Middle frontal gyrus (tissue), 1 donor: ENCODE results near the gene TMPRSS6.

Experiments used
- DNase-seq: peaks from one replicate; pipeline ENCODE4 v3.0.0-alpha.2; 2015; ENCODE audit warnings: low spot score; ENCODE audit errors: extremely low spot score

Gene TMPRSS6

DNA sequence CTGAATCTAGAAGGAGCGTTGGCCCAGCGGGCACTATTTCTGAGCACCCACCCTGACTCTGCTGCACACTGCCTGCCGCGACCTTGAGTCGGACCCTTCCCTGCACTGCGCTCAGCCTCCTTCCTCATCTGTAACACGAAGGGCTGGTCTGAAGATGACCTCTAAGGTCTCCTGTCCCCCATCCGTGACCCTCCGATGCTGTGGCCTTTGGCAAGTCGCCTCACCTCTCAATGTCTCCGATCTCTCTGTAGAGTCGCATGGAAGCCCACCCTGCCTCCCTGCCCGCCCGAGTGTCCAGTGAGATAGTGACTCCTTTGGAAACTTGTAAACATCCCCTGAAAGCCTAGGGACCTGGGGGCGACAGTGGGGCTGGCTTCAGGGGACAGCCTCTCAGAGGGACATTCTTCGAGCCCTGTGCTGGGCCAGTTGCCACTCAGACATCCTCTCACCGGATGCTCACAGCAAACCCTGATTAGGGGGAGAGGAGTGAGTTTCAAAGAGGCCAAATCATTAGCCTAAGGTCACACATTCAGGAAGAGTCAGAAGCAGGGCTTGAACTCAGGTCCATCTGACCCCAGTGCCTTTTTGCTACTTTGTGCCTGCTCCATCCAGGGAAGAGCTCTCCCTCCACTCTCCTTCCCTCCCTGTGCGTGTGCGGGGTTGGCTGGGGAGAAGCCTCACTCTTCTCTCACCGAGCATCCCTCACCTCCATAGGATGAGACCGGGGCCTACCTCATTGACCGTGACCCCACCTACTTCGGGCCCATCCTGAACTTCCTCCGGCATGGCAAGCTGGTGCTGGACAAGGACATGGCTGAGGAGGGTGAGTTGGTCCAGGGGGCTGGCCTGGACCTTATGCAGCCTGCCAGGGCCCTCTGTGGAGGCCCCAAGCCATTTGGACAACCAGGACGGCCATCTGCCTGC, 56.9 kb downstream of the TMPRSS6 start:
- no peak for DNase-seq

DNA sequence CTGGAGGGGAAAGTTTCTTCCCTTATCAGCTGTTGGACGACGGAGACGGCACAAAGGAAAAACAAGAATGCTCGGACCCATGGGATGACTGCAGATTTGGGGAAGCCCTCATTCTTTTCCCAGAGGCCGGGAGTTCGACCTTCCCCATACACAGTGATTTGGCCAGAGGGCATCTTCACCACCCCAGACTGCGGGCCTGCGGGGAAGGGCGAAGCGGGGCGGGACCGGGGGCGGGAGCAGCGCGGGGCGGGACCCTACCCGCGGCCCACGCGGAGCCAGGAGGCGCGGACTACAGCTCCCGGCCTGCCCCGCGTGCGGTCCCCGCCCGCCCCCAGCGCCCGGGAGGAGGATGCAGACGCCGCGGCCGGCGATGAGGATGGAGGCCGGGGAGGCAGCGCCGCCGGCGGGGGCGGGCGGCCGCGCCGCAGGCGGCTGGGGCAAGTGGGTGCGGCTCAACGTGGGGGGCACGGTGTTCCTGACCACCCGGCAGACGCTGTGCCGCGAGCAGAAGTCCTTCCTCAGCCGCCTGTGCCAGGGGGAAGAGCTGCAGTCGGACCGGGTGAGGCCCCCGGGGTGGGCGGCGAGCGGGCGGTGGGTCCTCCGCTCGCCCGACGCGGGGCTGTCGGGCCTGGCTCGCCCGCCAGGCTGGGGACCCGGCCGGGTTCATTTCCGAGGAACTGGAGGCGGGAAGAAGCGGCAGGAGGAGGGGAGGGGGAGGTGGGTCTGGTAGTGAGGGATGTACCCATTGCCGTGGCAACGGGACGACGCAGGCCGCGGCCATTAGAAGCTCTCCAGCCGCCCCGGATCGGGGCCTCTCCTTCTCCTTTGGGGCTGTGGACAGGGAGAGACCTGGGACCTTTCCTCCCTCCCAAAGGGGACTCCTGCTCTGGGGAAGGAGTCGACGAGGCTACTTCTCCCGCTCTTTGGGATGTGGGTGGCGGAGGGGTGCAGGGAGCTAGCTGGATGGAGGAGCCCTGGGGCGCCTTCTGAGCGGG, 57.8 kb downstream of the TMPRSS6 start, which contains the start of gene KCTD17:
Gene KCTD17, plus strand, starts transcription at position 352 of the 995 bp plus-strand sequence. Its CDS starts 19 bp downstream, at position 371.
- DNase-seq = peak; percentile 53

DNA sequence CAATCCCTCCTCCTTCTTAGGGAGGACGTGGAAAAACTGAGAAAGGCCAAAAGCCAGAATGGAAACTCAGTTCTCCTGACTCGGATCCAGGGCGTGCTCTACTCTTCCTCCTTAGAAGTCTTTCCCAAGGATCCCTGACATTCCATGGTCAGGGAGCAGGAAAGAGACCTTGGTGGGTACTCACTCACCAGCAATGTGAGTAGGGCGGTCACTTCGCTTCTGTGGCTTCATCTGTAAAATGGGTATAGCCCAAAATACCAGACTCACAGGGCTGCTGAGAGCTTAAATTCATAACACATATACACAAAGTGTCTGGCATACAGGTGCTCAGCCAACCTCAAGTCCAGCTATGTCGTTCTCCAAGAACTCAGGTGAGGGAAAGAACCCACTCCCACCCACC, 58.6 kb downstream of the TMPRSS6 start:
- DNase-seq = no peak

DNA sequence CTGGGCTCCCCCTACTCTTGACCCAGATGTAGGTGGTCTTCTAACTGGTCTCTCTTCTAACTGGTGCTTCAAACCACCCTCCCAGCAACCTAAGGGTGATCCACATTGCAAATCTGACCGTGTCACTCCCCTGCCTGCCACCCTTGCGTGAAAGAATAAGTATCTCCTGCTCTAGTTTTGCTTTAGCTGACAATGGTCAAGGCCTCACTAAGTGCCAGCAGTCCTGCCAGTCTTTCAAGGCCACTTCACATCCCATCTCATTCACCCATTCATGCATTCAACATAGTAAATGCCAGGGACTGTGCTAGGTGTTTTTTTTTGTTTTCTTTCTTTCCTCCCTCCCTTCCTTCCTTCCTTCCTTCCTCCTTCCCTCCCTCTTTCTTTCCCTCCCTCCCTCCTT, 60.3 kb downstream of the TMPRSS6 start:
- no peak for DNase-seq

DNA sequence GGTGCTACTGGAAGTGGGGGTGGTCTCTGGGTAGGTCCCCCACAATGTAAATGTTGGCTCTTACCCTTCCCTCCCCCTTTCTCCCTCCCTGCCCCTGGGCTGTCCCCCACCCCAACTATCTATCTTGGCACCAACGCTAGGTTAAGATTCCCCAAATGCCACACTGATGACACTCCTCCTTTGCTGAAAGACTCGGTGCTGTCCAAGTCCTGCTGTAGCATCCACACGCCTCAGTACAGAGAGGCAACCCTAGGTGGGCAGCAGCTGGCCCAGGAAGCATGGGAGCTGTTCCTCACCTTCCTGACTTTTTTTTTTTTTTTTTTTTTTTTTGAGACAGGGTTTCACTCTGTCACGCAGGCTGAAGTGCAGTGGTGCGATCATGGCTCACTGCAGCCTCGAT, 61.4 kb downstream of the TMPRSS6 start:
- DNase-seq = no peak

DNA sequence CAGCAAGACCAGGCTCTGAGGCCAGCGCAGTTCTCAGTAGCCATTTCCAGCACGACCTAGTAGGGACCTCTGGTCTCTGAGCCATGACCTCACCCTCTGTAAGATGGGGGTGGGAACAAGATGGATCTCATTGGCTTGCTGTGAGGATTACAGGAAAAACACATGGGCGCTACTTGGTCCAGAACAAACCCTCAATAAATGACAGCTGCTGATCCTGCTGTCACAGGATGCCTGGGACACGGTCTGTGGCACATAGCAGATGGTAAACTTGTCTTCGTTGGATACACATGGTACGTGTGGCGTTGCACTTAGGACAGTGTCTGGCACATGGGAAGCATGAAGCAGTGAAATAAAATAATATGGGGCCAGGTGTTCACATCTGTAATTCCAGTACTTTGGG, 62.5 kb downstream of the TMPRSS6 start:
- DNase-seq = no peak

DNA sequence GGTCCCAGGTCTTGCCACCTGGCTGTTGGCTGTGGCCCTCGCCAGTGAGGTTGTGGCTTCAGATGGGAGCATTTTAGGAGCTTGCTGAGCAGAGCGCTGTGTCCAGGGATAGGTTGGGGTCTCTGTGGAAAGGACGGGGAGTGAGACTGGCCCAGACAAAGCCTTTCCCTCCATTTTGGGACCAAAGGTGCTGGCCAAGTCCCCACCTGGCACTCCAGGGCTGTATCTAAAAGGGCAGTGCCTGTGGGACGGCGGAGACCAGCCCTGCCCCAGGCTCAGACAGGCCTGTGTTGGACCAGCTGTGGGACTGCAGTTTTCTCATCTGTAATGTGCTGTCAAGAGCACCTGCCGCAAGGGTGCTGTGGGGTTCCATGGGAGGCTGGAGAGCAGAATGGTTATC, 62.9 kb downstream of the TMPRSS6 start:
- no peak for DNase-seq

DNA sequence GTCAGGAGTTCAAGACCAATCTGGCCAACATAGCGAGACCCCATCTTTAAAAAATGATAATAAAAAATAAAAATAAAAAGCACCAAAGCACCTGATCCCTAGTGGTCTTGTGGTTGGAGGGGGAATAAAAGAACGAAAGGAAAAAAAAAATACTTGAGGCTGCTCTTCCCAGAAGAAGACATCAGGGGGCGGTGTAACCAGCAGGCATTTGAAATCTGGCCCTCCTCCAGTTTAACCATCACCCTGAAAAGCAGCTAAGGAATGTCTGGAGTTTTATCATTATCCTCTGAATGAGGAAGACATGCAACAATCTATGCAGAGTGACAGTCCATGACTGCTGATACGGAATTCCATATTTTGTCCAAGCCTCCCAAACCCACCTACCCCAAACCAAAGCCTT, 63.6 kb downstream of the TMPRSS6 start:
- no peak for DNase-seq

DNA sequence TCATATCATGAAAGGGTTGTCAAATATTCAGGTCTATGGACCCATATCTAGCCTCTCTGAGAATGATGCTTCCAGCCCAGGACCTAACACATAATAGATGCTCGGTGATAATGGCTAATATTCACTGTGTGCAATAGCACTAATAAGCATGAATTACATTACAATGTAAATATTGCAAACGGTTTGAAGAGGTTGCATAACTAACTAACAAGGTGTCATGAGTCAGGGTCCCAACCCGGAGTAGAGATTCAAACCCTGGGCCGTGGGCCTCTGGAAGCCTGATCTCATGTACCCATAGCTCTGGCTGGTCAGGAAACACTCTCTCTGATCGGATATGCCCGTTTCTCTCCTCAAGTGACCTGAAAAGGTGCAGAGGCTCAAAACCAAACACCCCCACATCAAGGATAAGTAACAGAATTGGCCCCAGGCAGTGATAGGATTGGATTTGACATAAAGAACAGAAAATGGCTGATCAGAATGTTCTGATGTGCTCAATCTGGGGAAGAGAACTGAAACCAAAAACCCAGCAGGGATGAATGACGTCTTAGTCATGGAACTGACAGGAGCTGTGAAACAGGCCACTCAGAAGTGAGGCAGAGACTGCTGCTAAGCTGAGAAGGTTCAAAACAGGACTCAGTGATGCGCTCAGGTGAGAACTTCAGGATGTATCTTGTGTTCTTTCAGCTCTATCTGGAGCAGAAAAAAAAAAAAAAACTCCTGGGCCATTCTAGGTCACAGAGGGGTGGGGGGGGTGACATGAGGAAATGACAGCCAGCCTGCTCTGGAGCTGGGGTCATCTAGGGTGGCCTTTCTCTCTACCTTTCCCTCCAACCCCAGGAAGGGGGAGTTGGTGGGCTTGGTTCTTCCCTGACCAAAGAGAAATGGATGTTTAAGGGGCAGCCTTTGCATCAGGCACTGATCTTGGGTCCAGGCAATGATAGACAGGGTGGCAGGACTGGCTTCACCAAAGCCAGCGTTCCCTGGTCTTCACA, 64.6 kb downstream of the TMPRSS6 start:
- DNase-seq = no peak

DNA sequence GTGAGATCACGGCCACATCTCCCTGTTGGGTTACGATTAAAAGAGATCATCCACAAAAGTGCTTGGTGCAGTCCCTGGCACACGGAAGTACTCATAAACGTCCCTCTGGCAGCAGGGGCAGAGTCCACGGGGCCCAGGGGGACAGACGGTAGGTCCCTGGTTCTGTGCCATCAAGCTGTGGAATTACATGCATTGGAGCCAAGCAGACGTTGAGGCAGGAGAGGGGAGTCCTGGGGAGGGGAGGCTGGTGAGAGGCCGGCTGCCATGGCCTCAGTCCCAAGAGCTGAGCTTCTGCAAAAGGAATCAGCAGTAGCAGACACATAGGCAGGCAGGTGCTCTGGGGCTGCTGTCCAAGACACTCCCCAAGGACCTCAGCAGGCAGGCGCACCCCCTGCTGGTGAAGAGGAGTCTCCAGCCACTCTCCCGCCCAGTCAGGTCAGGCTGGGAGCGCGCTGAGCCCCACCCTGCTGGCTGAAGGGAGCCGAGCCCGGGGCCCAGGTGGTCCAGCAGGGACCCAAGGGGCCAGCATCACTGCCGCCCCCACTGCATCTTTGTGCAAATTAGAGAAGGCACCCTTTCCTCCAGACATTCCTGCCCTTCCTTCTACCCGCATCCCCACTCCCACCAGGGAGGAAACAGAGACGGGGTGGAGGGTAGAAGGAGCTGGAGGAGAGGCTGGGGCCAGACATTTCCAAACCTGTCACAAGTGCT, 65.5 kb downstream of the TMPRSS6 start:
- DNase-seq = no peak

DNA sequence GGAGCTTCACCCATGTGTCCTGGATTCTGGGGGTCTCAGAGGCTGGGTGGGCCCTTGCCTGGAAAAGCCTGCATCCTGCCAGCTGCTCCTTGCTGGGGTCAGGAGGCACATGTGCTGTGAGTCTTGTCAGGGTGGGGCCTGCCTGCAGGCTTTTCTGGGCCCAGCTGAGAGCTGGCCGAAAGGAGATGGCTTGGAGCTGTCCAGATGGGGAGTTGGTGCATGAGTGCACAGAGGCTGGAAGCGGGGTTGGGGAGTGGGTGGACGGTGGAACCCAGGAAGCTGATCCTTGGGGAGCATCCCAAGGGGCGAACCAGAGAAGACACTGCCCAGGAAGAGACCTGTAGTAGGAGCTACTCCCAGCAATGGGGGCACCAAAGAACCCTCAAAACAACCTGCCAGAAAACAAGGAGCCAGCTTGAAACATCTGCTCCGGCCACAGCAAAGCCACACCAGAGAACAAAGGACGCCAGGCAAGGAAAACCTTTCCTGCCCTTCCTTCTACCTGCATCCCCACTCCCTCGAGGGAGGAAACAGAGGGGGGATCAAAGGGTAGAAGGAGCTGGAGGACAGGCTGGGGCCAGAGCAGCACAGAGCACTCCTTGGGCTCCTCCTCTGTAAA, 66.2 kb downstream of the TMPRSS6 start:
- DNase-seq = no peak

DNA sequence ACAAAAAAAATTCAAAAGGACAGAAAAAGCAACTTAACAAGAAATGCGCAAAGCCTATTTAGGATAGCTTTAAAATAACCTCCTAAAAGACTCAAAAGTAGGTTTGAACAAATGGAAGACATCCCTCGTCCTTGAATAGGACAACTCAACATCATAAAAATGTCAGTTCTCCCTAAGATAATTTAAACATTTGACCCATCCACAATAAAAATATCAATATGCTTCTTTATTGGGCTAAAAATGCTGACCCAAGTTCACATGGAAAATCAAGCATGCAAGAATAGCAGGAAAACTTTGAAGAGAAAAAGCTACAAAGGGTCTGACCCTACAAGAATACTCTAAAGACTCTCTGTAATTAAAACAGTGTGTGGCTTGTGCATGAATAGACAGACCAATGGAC, 70.0 kb downstream of the TMPRSS6 start:
- DNase-seq = no peak

DNA sequence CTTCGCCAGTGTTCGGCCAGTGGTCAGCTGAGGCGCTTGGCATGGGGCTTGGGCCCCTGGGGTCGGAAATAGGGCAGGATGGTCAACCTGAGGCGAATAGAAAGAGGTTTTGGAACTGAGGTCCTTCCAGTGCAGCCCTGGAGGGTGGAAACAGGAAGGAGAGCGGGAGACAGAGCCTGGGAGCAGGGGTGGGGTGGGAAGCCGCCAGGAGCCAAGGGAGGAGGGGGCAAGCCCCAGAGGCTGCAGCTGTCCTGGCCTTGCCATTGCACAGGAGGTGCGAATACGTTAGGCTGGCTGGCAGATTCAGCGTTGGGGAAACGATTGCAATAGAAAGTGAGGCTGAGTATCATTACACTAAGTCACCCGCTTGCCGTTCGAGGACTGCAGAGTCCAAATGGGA, 71.8 kb downstream of the TMPRSS6 start:
- DNase-seq = no peak

DNA sequence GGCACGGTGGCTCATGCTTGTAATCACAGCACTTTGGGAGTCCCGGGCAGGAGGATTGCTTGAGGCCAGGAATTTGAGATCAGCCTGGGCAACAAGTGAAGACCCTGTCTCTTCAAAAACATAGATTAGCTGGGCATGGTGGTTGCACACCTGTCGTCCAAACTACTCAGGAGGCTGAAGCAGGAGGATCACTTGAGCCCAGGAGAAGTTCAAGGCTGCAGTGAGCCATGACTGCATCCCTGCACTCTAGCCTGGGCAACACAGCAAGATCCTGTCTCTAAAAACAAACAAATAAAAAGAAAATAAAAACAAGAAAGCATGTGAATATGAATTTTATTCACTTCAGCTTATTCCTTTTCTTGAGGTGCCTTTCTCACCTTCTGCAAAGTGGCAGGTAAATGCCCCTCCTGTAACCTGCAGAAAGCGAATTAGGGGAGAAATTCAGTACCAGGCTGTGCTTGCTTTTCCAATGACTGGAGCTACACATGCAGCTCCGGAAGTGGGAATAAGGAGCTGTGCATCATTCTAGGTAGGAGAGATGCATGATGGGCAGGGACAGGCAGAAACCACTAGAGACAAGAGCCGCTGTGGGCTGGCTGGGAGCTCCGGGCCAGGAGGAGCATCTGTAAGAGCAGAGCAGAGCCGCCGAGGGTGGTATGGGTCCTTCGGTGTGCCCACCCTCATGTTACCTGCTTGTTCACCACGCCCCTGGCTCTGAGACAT, 72.7 kb downstream of the TMPRSS6 start:
- DNase-seq = no peak

DNA sequence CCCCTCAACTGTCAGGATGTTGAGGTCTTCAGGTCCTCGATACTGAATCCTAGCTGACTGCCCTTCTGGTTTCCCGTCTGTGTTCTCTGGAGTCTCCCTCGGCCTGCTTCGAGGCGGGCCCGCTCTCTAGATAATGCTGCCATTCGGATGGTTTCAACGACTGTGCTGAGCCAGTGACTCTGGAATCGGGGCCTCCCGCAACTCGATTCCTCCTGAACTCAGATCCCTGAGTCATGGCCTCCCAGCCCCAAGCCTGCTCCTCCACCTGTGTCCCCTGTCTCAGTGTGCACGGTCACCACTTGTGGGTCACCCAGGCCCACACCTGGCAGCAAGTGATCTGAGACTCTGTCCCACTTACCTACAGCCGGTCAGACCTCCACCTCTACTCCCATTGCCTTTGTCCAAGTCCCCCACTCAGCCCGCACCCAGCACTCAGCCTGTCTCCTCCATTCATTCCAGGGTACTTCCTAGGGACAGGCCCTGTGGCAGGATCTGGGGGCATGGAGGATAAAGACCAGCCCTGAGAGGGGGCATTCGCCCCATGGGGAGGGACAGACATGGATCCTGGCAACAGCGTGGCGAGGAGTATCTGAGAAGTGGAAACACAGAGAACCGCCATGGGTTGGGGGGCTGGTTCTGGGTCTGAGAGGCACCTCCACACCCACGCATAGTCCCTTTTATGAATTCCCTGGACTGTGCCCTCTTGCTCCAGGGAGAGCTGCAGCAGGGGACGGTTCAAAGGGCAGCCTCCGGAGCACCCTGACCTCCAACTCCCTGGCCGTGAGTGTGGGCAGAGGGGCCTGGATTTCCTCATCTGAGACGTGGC, 75.7 kb downstream of the TMPRSS6 start:
- DNase-seq = no peak

DNA sequence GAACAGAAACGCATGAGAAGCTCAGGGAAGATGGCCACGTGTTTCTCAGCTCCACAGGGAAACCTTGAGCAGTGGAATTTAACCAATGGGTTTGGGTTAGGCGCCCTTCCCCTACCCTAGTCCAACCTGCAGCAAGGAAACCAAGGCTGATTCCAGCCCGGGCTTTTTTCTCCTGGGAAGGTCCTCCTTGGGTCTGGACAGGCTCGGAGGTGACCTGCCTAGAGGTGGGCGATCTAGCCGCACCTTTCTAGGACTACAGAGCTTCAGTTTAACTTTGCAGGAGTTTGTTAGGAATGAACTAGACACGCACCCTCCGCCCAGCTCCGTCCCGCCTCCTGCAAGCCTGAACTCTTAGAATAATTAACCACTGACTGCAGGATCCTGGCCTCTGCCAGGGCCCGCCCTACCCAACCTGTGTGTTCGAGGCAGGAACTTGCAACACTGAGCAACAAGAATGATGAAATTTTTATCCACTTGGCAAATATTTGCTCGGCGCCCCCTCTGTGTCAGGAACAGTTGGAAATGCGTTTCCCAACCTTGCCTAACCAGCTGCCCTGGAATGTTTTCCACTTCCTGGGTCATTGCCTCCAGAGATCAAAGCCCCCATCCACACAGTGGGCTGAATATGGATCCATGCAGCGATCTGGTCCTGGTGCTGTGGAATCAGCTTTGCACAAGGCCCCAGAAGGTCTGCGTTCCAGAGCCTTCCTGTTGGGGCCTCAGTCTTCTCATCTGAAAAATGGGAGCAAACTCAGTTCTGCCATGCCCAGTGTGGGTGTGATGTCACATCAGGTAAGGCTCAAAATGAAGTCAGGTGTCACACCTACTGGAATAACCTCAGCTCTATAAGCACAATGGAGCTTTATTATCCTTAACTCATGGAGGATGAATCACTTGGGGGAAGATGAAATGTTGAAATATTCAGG, 76.7 kb downstream of the TMPRSS6 start:
- no peak for DNase-seq

DNA sequence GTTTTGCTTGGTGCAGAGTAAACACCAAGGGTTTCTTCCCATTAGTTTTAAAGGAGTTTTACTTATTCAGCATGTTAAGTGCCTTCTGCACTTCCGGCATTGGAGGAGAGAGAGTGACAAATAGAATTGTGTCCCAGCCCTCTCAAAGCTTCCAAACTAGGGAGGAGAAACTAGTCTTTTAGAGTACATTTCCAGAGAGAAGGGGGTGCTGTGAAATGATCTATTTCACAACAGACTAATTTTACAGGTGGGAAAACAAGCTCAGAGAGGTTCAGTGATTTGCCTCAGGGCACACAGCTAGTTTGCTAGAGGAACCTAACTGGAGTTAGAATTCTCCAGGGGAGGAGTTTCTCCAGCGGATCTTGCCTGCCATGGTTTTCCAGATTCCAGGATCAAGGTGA, 77.4 kb downstream of the TMPRSS6 start:
- DNase-seq = no peak
